Caco-2 (cell line): ENCODE results near the gene SPTLC1. TPM values are rescaled to one million over a fixed set of nuclear protein-coding genes. Genes with fewer than 3 reads are reported as not detected.
"Not testable (repeated sequence)": the region's sequence is repeated elsewhere in the genome, so short reads cannot be mapped to it uniquely, and the experiment has no call there.

Experiments used
- BruUV-seq: library from RNA; stranded (reverse); fragments of 400-500 nt; replicated peaks from 2 replicates; lab custom pipeline; 2021; lab: Mats Ljungman, UMichigan
- CTCF ChIA-PET: fragments of 300-600 bp; sonication (Branson Sonifier 250); formaldehyde crosslinking; loops from one replicate; lab custom pipeline; 2022; ENCODE audit warnings: antibody characterized with exemption; lab: Charles Lee
- POLR2A ChIA-PET: fragments of 300-600 bp; sonication (Branson Sonifier 250); formaldehyde crosslinking; loops from one replicate; lab custom pipeline; 2022; ENCODE audit warnings: antibody characterized with exemption; lab: Charles Lee
- DNase-seq, 2 experiments: peaks; one replicate each; pipeline versions ENCODE4 v3.0.0 to v3.0.0-alpha.2; 2020 to 2022
- H3K27me3 ChIP-seq: replicated peaks from 2 replicates; pipeline ENCODE4 v1.6.0; 2011; ENCODE audit warnings: low read length; ENCODE audit not compliant: control insufficient read depth, insufficient read depth
- H3K36me3 ChIP-seq: 2 replicates; pipeline ENCODE4 v1.5.1; 2011; ENCODE audit warnings: low read length; ENCODE audit not compliant: control insufficient read depth, insufficient read depth
- H3K4me1 ChIP-seq: fragments of 250-450 bp; sonication (Bioruptor Pico); 2 replicates; pipeline ENCODE4 v1.5.1; 2020; ENCODE audit warnings: mild to moderate bottlenecking
- H3K4me3 ChIP-seq: 2 replicates; pipeline ENCODE4 v1.5.1; 2011; ENCODE audit warnings: low read depth, mild to moderate bottlenecking, control low read depth, low read length
- H3K9me3 ChIP-seq: fragments of 250-450 bp; sonication (Bioruptor Pico); 2 replicates; pipeline ENCODE4 v1.5.1; 2020; ENCODE audit warnings: mild to moderate bottlenecking, moderate library complexity
- H3K27ac Mint-ChIP-seq: one replicate; pipeline ENCODE4 v1.8.0; 2022; ENCODE audit warnings: mixed read lengths; ENCODE audit not compliant: unreplicated experiment
- H3K27me3 Mint-ChIP-seq: one replicate; pipeline ENCODE4 v1.8.0; 2022; ENCODE audit warnings: mixed read lengths; ENCODE audit not compliant: insufficient read depth, unreplicated experiment
- H3K36me3 Mint-ChIP-seq: one replicate; pipeline ENCODE4 v1.8.0; 2022; ENCODE audit warnings: mild to moderate bottlenecking, mixed read lengths; ENCODE audit not compliant: insufficient read depth, unreplicated experiment
- H3K4me1 Mint-ChIP-seq: one replicate; pipeline ENCODE4 v1.8.0; 2022; ENCODE audit warnings: low read depth, mixed read lengths; ENCODE audit not compliant: unreplicated experiment
- H3K4me3 Mint-ChIP-seq: one replicate; pipeline ENCODE4 v1.8.0; 2022; ENCODE audit warnings: mild to moderate bottlenecking, moderate library complexity, mixed read lengths; ENCODE audit not compliant: unreplicated experiment
- H3K9me3 Mint-ChIP-seq: one replicate; pipeline ENCODE4 v1.8.0; 2022; ENCODE audit warnings: mixed read lengths; ENCODE audit not compliant: unreplicated experiment
- intact Hi-C: fragments of 100-400 bp; cut with micrococcal nuclease; formaldehyde crosslinking; loops from one replicate; pipeline ENCODE4 v1.10.0; 2022; ENCODE audit not compliant: unreplicated experiment
- total RNA-seq: library from RNA; stranded (reverse); gene quantifications from 2 replicates; pipeline ENCODE4 v1.2.3, GENCODE V29; 2022
- TF ChIP-seq, protein P1 (sequence below), 2 experiments: fragments of 200-600 bp in 1 of 2; IDR thresholded peaks; 1 replicate in 1 of 2; 2 replicates in 1 of 2; pipeline versions ENCODE4 v1.5.1 to v1.8.0; 2011 to 2022; ENCODE audit warnings: antibody characterized with exemption in 1 of 2, control low read depth in 1 of 2, inconsistent platforms in 1 of 2, low read depth in 1 of 2, low read length in 1 of 2, mild to moderate bottlenecking in 1 of 2, moderate library complexity in 1 of 2; ENCODE audit not compliant: insufficient read depth in 1 of 2, severe bottlenecking in 1 of 2, unreplicated experiment in 1 of 2

Gene SPTLC1
- total RNA-seq, 1 experiment from 2014 or later = 43.6 TPM

DNA sequence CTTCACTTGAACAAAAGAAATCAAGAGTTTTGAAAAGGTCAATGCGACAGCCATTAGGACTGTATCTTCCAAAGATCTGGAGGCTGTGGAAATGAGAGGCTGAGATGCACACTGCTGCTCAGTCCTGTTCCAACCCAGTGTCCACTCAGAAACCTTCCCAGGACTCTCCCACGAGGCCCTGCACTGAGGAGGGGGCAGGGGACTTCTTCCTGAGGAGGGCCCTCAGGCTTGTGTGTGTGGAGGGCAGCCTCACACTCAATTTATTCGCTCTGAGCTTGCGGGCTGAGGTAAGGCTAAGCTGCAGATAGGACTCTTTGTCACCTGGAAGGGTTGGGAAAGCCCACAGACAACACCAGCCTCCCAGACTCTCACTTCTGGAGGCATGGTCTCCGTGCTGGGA lies 95.6 kb downstream of the SPTLC1 start:
- H3K4me3 ChIP-seq = no peak overlapping the region
- no peaks in the 10 kb centered on the region for H3K27me3 ChIP-seq
- Mint-ChIP-seq H3K27me3 (no peaks in the 10 kb centered on the region), H3K4me3 (no peak overlapping the region), H3K27ac (no peak overlapping the region), H3K36me3 (no peaks in the 10 kb centered on the region), H3K9me3 (no peaks in the 10 kb centered on the region), H3K4me1 (no peaks in the 10 kb centered on the region)
- POLR2A ChIA-PET = no interaction called here
- BruUV-seq = no TSS peak
- intact Hi-C loops = loop anchor here (10.0 kb wide), 1 partner anchor 245 kb away; no protein-coding TSS in a partner anchor
- CTCF ChIA-PET = no interaction called here
- no peaks in the 10 kb centered on the region for H3K36me3 ChIP-seq
- no peaks in the 10 kb centered on the region for H3K4me1 ChIP-seq
- TF ChIP-seq, protein P1, sequence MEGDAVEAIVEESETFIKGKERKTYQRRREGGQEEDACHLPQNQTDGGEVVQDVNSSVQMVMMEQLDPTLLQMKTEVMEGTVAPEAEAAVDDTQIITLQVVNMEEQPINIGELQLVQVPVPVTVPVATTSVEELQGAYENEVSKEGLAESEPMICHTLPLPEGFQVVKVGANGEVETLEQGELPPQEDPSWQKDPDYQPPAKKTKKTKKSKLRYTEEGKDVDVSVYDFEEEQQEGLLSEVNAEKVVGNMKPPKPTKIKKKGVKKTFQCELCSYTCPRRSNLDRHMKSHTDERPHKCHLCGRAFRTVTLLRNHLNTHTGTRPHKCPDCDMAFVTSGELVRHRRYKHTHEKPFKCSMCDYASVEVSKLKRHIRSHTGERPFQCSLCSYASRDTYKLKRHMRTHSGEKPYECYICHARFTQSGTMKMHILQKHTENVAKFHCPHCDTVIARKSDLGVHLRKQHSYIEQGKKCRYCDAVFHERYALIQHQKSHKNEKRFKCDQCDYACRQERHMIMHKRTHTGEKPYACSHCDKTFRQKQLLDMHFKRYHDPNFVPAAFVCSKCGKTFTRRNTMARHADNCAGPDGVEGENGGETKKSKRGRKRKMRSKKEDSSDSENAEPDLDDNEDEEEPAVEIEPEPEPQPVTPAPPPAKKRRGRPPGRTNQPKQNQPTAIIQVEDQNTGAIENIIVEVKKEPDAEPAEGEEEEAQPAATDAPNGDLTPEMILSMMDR (IDR thresholded peaks at IDR 0.05; ENCODE audit: insufficient read depth in 1 of 2, low read depth in 1 of 2, low read length in 1 of 2, severe bottlenecking in 1 of 2, unreplicated experiment in 1 of 2) = no peak
- no peaks in the 10 kb centered on the region for H3K9me3 ChIP-seq
- DNase-seq = no peak

- H3K36me3 ChIP-seq = no peaks in the 10 kb centered on the region
- intact Hi-C loops = no loop called here
- no peak for DNase-seq
- BruUV-seq = no TSS peak
- H3K27ac Mint-ChIP-seq = no peak overlapping the region
- TF ChIP-seq, protein P1 (IDR thresholded peaks at IDR 0.05; ENCODE audit: insufficient read depth in 1 of 2, low read depth in 1 of 2, low read length in 1 of 2, severe bottlenecking in 1 of 2, unreplicated experiment in 1 of 2) = no peak
- no peaks in the 10 kb centered on the region for H3K27me3 Mint-ChIP-seq
- H3K4me1 Mint-ChIP-seq = no peaks in the 10 kb centered on the region
- no peaks in the 10 kb centered on the region for H3K9me3 Mint-ChIP-seq
- POLR2A ChIA-PET = no interaction called here
- H3K36me3 Mint-ChIP-seq = no peaks in the 10 kb centered on the region
- H3K9me3 ChIP-seq = no peaks in the 10 kb centered on the region
- H3K4me3 Mint-ChIP-seq = no peak overlapping the region
- no peaks in the 10 kb centered on the region for H3K27me3 ChIP-seq
- CTCF ChIA-PET = interaction anchor here (0.5 to 0.7 kb wide), 2 partner anchors 49 to 623 kb away, joined by 3 to 8 read pairs; no protein-coding TSS in a partner anchor
- no peak overlapping the region for H3K4me3 ChIP-seq
- no peaks in the 10 kb centered on the region for H3K4me1 ChIP-seq
These were observed 104.3 kb downstream of the SPTLC1 start for GRCh38 chr9:92010705-92011536.

- H3K9me3 Mint-ChIP-seq, H3K4me1 ChIP-seq, H3K4me3 Mint-ChIP-seq, H3K36me3 Mint-ChIP-seq, DNase-seq, H3K4me3 ChIP-seq, H3K27me3 Mint-ChIP-seq, H3K27me3 ChIP-seq, H3K9me3 ChIP-seq, BruUV-seq, H3K27ac Mint-ChIP-seq, intact Hi-C loops, POLR2A ChIA-PET, H3K36me3 ChIP-seq, H3K4me1 Mint-ChIP-seq: not testable (repeated sequence)
- CTCF ChIA-PET = interaction anchor here (0.7 kb wide), 1 partner anchor 624 kb away, joined by 3 read pairs; no protein-coding TSS in a partner anchor
These were observed 105.0 kb downstream of the SPTLC1 start for GRCh38 chr9:92010253-92010652.
